ENCODE measurements around the gene GALT. TPM values are rescaled to one million over a fixed set of nuclear protein-coding genes. Genes with fewer than 3 reads are reported as not detected.

Gene GALT
- total and polyA plus RNA-seq, 2 of the 13 experiments (the other 11 are each of a cell fraction or from before 2014, with no cell fraction given): 40.4 to 46.3 TPM

DNA sequence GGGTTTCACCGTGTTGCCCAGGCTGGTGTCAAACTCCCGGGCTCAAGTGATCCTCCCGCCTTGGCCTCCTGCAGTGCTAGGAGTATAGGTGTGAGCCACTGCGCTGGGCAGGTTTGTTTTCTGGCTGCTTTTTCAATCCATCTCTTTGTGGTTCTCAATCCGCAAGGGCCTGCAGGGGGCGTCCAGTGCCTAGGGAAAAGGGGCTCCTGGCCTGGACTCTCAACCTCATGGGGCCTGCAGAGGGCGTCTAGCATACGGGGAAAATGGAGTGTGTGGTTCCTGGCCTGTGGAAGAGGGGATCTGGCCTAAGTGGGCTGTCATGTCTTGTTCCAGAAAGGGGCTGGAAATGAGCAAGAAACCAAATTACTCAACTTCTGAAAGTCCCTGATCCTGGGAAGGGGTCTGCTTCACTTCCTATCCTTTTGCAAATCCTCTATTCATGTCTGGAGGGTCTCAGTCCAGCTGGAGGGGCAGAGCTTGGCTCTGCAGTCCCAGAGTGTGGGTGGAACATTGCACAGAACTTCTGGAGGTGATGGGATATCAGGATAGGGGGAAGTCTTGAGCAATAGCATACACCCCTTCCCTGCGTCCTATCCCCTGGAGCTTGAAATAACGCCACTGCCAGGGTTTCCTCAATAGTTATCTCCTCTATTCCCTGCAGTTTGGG, 28.7 kb downstream of the GALT start (continued):
- TF ChIP-seq, protein P1, sequence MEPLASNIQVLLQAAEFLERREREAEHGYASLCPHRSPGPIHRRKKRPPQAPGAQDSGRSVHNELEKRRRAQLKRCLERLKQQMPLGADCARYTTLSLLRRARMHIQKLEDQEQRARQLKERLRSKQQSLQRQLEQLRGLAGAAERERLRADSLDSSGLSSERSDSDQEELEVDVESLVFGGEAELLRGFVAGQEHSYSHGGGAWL (CRISPR knock-in tag; IDR thresholded peaks at IDR 0.05): no peak
- no peak for TF ChIP-seq ZFP36 (IDR thresholded peaks at IDR 0.05; ENCODE audit: borderline replicate concordance, low read depth, low read length, partially characterized antibody)
- TF ChIP-seq, protein P2, sequence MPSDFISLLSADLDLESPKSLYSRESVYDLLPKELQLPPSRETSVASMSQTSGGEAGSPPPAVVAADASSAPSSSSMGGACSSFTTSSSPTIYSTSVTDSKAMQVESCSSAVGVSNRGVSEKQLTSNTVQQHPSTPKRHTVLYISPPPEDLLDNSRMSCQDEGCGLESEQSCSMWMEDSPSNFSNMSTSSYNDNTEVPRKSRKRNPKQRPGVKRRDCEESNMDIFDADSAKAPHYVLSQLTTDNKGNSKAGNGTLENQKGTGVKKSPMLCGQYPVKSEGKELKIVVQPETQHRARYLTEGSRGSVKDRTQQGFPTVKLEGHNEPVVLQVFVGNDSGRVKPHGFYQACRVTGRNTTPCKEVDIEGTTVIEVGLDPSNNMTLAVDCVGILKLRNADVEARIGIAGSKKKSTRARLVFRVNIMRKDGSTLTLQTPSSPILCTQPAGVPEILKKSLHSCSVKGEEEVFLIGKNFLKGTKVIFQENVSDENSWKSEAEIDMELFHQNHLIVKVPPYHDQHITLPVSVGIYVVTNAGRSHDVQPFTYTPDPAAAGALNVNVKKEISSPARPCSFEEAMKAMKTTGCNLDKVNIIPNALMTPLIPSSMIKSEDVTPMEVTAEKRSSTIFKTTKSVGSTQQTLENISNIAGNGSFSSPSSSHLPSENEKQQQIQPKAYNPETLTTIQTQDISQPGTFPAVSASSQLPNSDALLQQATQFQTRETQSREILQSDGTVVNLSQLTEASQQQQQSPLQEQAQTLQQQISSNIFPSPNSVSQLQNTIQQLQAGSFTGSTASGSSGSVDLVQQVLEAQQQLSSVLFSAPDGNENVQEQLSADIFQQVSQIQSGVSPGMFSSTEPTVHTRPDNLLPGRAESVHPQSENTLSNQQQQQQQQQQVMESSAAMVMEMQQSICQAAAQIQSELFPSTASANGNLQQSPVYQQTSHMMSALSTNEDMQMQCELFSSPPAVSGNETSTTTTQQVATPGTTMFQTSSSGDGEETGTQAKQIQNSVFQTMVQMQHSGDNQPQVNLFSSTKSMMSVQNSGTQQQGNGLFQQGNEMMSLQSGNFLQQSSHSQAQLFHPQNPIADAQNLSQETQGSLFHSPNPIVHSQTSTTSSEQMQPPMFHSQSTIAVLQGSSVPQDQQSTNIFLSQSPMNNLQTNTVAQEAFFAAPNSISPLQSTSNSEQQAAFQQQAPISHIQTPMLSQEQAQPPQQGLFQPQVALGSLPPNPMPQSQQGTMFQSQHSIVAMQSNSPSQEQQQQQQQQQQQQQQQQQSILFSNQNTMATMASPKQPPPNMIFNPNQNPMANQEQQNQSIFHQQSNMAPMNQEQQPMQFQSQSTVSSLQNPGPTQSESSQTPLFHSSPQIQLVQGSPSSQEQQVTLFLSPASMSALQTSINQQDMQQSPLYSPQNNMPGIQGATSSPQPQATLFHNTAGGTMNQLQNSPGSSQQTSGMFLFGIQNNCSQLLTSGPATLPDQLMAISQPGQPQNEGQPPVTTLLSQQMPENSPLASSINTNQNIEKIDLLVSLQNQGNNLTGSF (CRISPR knock-in tag; IDR thresholded peaks at IDR 0.05): no peak
- TF ChIP-seq ATM (IDR thresholded peaks at IDR 0.05; ENCODE audit: borderline replicate concordance): no peak
- TF ChIP-seq SNAPC2 (CRISPR knock-in tag; IDR thresholded peaks at IDR 0.05): no peak
- TF ChIP-seq, protein P3, sequence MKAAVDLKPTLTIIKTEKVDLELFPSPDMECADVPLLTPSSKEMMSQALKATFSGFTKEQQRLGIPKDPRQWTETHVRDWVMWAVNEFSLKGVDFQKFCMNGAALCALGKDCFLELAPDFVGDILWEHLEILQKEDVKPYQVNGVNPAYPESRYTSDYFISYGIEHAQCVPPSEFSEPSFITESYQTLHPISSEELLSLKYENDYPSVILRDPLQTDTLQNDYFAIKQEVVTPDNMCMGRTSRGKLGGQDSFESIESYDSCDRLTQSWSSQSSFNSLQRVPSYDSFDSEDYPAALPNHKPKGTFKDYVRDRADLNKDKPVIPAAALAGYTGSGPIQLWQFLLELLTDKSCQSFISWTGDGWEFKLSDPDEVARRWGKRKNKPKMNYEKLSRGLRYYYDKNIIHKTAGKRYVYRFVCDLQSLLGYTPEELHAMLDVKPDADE (CRISPR knock-in tag; IDR thresholded peaks at IDR 0.05): no peak
- no peak for TF ChIP-seq KAT7 (CRISPR knock-in tag; IDR thresholded peaks at IDR 0.05; ENCODE audit: borderline replicate concordance)
- no peak for TF ChIP-seq FOSL1 (CRISPR knock-in tag; IDR thresholded peaks at IDR 0.05; ENCODE audit: borderline replicate concordance)
- TF ChIP-seq FOXA1 (IDR thresholded peaks at IDR 0.05): no peak
- no peak for TF ChIP-seq FOXA1 (CRISPR knock-in tag; IDR thresholded peaks at IDR 0.05)
- no peak for TF ChIP-seq FOXK1 (CRISPR knock-in tag; IDR thresholded peaks at IDR 0.05; ENCODE audit: borderline replicate concordance, low read depth)
- no peak for TF ChIP-seq ZNF83 (CRISPR knock-in tag; IDR thresholded peaks at IDR 0.05; ENCODE audit: borderline replicate concordance)
- no peak for TF ChIP-seq ZNF230 (CRISPR knock-in tag; IDR thresholded peaks at IDR 0.05)
- no peak for TF ChIP-seq NFIB (CRISPR knock-in tag; IDR thresholded peaks at IDR 0.05; ENCODE audit: borderline replicate concordance)
- no peak for TF ChIP-seq ZSCAN29 (CRISPR knock-in tag; conservative IDR thresholded peaks at IDR 0.05)
- TF ChIP-seq KLF6 (CRISPR knock-in tag; IDR thresholded peaks at IDR 0.05): no peak
- no peak for TF ChIP-seq BHLHE40 (IDR thresholded peaks at IDR 0.05; ENCODE audit: low read length)
- no peak for TF ChIP-seq RBAK (CRISPR knock-in tag; IDR thresholded peaks at IDR 0.05)
- no peak for TF ChIP-seq NFIC (IDR thresholded peaks at IDR 0.05; ENCODE audit: low read length)
- TF ChIP-seq NFATC3 (CRISPR knock-in tag; IDR thresholded peaks at IDR 0.05): peak; percentile 64; the same call in 1 of the 2 replicates
- TF ChIP-seq CEBPG (CRISPR knock-in tag; IDR thresholded peaks at IDR 0.05): no peak
- TF ChIP-seq, protein P4, sequence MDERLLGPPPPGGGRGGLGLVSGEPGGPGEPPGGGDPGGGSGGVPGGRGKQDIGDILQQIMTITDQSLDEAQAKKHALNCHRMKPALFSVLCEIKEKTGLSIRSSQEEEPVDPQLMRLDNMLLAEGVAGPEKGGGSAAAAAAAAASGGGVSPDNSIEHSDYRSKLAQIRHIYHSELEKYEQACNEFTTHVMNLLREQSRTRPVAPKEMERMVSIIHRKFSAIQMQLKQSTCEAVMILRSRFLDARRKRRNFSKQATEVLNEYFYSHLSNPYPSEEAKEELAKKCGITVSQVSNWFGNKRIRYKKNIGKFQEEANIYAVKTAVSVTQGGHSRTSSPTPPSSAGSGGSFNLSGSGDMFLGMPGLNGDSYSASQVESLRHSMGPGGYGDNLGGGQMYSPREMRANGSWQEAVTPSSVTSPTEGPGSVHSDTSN (CRISPR knock-in tag; IDR thresholded peaks at IDR 0.05): no peak
- TF ChIP-seq NR2F1 (CRISPR knock-in tag; IDR thresholded peaks at IDR 0.05): no peak
- no peak for TF ChIP-seq ZNF737 (CRISPR knock-in tag; IDR thresholded peaks at IDR 0.05; ENCODE audit: borderline replicate concordance)

All from HepG2 (cell line).